Vagina (tissue), 2 donors: Measurements from ENCODE around the gene LARP7. TPM values are rescaled to one million over a fixed set of nuclear protein-coding genes. Genes with fewer than 3 reads are reported as not detected.

Experiments used
- DNase-seq, 2 donors: peaks; one replicate each; pipeline ENCODE4 v3.0.0-alpha.2; 2017; ENCODE audit errors: extremely low spot score in 2 of 2
- H3K27ac ChIP-seq: fragments of 200-600 bp; sonication (generic); one replicate; pipeline ENCODE4 v1.5.1; 2019
- H3K27me3 ChIP-seq: fragments of 200-600 bp; sonication (generic); one replicate; pipeline ENCODE4 v1.5.1; 2019
- H3K36me3 ChIP-seq, 2 donors: fragments of 200-600 bp; sonication (generic); one replicate each; pipeline ENCODE4 v1.5.1; 2017 to 2019
- H3K4me1 ChIP-seq: fragments of 200-600 bp; sonication (generic); one replicate; pipeline ENCODE4 v1.5.1; 2019
- H3K4me3 ChIP-seq, 2 donors: fragments of 200-600 bp; sonication (generic); 1 replicate in 1 of 2; 2 replicates in 1 of 2; pipeline ENCODE4 v1.5.1; 2016 to 2019
- H3K9me3 ChIP-seq: fragments of 200-600 bp; sonication (generic); one replicate; pipeline ENCODE4 v1.5.1; 2019
- POLR2A ChIP-seq, 2 donors: fragments of 450-650 bp; IDR thresholded peaks; one replicate each; pipeline ENCODE4 v1.6.1; 2017; ENCODE audit warnings: antibody characterized with exemption in 2 of 2, mild to moderate bottlenecking in 2 of 2, moderate library complexity in 2 of 2
- POLR2AphosphoS5 ChIP-seq, 2 donors: sonication (generic); formaldehyde crosslinking; IDR thresholded peaks; one replicate each; pipeline ENCODE4 v1.9.0; 2017; ENCODE audit warnings: antibody characterized with exemption in 2 of 2, mild to moderate bottlenecking in 2 of 2, low read depth in 1 of 2; ENCODE audit not compliant: insufficient read depth in 1 of 2
- intact Hi-C: fragments of 100-400 bp; cut with DNase I; formaldehyde crosslinking; loops from one replicate; pipeline ENCODE4 v1.15.1; 2023
- total RNA-seq: library from RNA; depleted of rRNA; stranded (reverse); fragments of >200 nt; gene quantifications from one replicate; pipeline ENCODE4 v1.2.3, GENCODE V29; 2016
- TF ChIP-seq, protein P1 (sequence below), 3 experiments: fragments of 450-650 bp in 2 of 3; fragments of 200-600 bp in 1 of 3; sonication (generic) in 1 of 3; IDR thresholded peaks; one replicate each; pipeline ENCODE4 v1.5.1; 2017 to 2019; ENCODE audit warnings: antibody characterized with exemption in 3 of 3, mild to moderate bottlenecking in 2 of 3, moderate library complexity in 2 of 3

The LARP7 gene
- total RNA-seq, result 33.9 TPM

DNA sequence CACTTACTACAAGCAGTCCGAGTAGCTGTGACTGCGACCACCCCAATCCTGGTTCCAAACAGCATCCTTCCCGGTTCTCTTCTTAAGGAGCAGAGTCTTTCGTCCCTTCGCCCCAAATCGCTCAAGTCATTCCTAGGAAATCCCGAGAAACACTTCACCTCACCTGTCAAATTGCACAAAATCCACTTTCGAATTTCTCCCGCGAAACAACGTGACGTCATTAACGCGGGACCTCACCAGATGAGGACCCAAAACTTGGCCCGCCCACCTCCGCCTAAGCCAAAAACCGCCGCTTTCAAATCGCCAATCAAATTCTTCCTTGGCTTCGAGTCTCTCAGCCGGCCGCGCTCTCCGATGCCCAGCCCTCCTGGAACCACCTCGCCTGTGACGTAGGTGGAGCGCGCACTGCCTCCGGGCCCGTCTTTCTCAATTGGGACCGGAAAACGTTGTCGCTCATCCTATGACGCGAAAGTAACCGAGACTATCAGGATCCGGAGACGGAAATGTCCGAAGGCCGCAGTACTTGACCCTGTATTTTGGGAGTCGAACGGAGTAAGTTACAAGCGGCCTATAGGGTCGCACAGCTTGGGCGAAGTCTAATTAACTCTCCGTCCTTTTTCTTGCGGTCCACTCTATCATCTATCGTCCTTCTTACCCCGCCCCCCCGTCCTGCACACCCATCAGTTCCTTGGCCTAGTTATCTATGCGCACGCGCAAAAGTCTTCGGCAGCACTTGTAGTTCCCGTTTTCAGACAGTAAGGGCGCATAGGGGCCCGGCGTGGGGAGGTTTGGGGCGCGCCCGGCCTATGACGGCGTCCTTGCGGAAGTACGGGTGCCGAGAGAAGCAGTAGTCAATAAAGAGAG lies at the start of gene LARP7, which contains the start of gene ZGRF1:
Gene LARP7, plus strand, starts transcription at position 456 of the 864 bp plus-strand sequence. CDS start 7,527 bp downstream, outside the sequence.
Gene ZGRF1, minus strand, starts transcription at position 222 of the 864 bp plus-strand sequence. CDS start 3,733 bp downstream, outside the sequence.
- intact Hi-C loops, result no loop called here
- H3K4me3 ChIP-seq, result peak within 1 kb of the TSS; percentile 59 to 61
- peak; percentile 98 to 100 for DNase-seq
- H3K9me3 ChIP-seq, result no peaks in the 10 kb centered on the region
- no peaks in the 10 kb centered on the region for H3K36me3 ChIP-seq
- H3K27ac ChIP-seq, result peak within 1 kb of the TSS; percentile 98
- no peaks in the 10 kb centered on the region for H3K27me3 ChIP-seq
- peaks cover 19% of the 10 kb centered on the region for H3K4me1 ChIP-seq
- TF ChIP-seq POLR2AphosphoS5 (IDR thresholded peaks at IDR 0.05; ENCODE audit: insufficient read depth in 1 of 2, low read depth in 1 of 2) (peak; percentile 84 to 86), POLR2A (IDR thresholded peaks at IDR 0.05) (no peak)
- TF ChIP-seq, protein P1, sequence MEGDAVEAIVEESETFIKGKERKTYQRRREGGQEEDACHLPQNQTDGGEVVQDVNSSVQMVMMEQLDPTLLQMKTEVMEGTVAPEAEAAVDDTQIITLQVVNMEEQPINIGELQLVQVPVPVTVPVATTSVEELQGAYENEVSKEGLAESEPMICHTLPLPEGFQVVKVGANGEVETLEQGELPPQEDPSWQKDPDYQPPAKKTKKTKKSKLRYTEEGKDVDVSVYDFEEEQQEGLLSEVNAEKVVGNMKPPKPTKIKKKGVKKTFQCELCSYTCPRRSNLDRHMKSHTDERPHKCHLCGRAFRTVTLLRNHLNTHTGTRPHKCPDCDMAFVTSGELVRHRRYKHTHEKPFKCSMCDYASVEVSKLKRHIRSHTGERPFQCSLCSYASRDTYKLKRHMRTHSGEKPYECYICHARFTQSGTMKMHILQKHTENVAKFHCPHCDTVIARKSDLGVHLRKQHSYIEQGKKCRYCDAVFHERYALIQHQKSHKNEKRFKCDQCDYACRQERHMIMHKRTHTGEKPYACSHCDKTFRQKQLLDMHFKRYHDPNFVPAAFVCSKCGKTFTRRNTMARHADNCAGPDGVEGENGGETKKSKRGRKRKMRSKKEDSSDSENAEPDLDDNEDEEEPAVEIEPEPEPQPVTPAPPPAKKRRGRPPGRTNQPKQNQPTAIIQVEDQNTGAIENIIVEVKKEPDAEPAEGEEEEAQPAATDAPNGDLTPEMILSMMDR (IDR thresholded peaks at IDR 0.05), result peak; percentile 70 to 97 (median 90)

DNA sequence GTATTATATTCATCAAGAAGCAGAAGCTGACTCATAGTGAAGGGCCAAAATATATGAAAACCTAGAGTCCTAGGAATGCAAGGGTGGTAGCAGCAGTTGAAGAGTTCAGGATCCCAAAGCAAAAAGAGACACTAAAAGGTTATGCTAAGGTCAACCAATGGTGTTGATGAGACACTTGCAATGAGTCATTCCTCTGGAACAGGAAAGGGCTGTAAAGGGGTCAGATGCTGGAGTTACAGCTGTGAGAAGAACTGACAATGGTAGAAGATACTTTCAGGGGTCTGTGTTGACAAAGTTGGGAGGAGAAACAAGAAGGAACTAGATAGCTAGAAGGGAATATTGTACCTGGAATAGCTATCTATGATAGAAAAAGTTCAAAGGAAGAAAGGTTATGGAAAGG lies 47.7 kb upstream of the LARP7 start:
- Histone ChIP-seq H3K4me1 (no peaks in the 10 kb centered on the region), H3K4me3 (no peak overlapping the region), H3K9me3 (no peaks in the 10 kb centered on the region), H3K27me3 (no peaks in the 10 kb centered on the region), H3K36me3 (no peaks in the 10 kb centered on the region), H3K27ac (no peak overlapping the region)
- intact Hi-C loops, result no loop called here
- DNase-seq, result no peak
- TF ChIP-seq, protein P1 (IDR thresholded peaks at IDR 0.05), result no peak
- TF ChIP-seq POLR2AphosphoS5 (IDR thresholded peaks at IDR 0.05; ENCODE audit: insufficient read depth in 1 of 2, low read depth in 1 of 2) (no peak), POLR2A (IDR thresholded peaks at IDR 0.05) (no peak)

DNA sequence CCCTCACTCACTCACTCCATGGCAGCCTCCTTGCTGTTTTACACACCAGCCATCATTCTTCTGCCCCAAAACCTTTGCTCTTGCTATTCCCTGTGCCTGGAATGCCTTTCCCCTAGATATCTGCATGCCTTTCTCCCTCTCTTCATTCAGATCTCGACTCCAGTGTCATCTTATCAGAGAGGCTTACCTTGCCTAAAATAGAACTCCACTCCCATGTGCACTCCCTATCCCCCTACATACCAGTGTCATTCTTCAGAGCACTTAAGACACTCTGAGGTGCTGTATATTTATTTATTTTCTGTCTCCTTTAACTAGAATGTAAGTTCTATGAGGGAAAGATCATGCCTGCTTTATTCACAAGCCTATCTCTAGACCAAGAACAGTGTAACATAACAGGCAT lies 45.4 kb upstream of the LARP7 start:
- Histone ChIP-seq H3K27me3 (no peaks in the 10 kb centered on the region), H3K27ac (no peak overlapping the region), H3K9me3 (no peaks in the 10 kb centered on the region), H3K36me3 (no peaks in the 10 kb centered on the region), H3K4me1 (no peaks in the 10 kb centered on the region), H3K4me3 (no peak overlapping the region)
- intact Hi-C loops, result no loop called here
- TF ChIP-seq POLR2AphosphoS5 (IDR thresholded peaks at IDR 0.05; ENCODE audit: insufficient read depth in 1 of 2, low read depth in 1 of 2) (no peak), POLR2A (IDR thresholded peaks at IDR 0.05) (no peak)
- TF ChIP-seq, protein P1 (IDR thresholded peaks at IDR 0.05), result no peak
- no peak for DNase-seq

DNA sequence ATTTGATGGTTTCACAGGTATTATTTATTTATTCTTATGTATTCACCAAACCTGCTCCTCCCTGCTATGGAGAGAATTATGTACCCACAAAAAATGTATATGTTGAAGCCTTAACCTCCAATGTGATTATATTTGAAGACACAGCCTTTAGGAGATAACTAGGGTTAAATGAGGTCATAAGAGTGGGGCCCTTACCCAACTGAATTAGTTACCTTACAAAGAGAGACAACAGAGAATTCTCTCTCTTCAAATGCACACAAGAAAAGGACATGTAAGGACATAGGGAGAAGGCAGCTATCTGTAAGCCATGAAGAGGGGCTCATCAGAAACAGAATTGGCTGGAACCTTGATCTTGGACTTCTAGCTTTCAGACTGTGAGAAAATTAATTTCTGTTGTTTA lies 44.2 kb upstream of the LARP7 start:
- no peak overlapping the region for H3K4me3 ChIP-seq
- H3K27me3 ChIP-seq, result no peaks in the 10 kb centered on the region
- no peak overlapping the region for H3K27ac ChIP-seq
- intact Hi-C loops, result no loop called here
- no peak for TF ChIP-seq POLR2A (IDR thresholded peaks at IDR 0.05)
- TF ChIP-seq, protein P1 (IDR thresholded peaks at IDR 0.05), result no peak
- TF ChIP-seq POLR2AphosphoS5 (IDR thresholded peaks at IDR 0.05; ENCODE audit: insufficient read depth in 1 of 2, low read depth in 1 of 2), result no peak
- H3K9me3 ChIP-seq, result no peaks in the 10 kb centered on the region
- H3K4me1 ChIP-seq, result no peaks in the 10 kb centered on the region
- DNase-seq, result no peak
- no peaks in the 10 kb centered on the region for H3K36me3 ChIP-seq
